A549 (cell line): ENCODE data around the gene ANKRD28. TPM values are rescaled to one million over a fixed set of nuclear protein-coding genes. Genes with fewer than 3 reads are reported as not detected.

Experiments used
- ATAC-seq, 2 experiments: fragments of 200-7000 bp in 1 of 2; fragments of >200 bp in 1 of 2; cut with Nextera tagmentation in 1 of 2; cut with Tn5 transposase in 1 of 2; 3 replicates each; pipeline versions ENCODE4 v1.8.0 to v1.9.1; 2018 to 2020; ENCODE audit warnings: mild to moderate bottlenecking in 1 of 2, moderate library complexity in 1 of 2
- CTCF ChIA-PET: fragments of 300-600 bp; sonication (Branson Sonifier 250); formaldehyde crosslinking; extraction: SDS; loops from one replicate; lab custom pipeline; 2021; ENCODE audit warnings: antibody characterized with exemption, inconsistent platforms; lab: Yijun Ruan, JAX
- POLR2A ChIA-PET: fragments of 350-600 bp; formaldehyde crosslinking; extraction: SDS; loops from one replicate; lab custom pipeline; 2021; ENCODE audit warnings: antibody characterized with exemption, inconsistent platforms; lab: Yijun Ruan, JAX
- DNase-seq, 2 experiments: peaks; one replicate each; pipeline versions ENCODE4 v3.0.0 to v3.0.0-alpha.2; 2011 to 2016; ENCODE audit warnings: low read depth in 1 of 2, low spot score in 1 of 2
- FAIRE-seq: peaks from 2 replicates; lab custom pipeline; 2011; peaks lifted over from hg19 to GRCh38; lab: Jason Lieb, UNC
- H3K27ac ChIP-seq, 2 experiments: fragments of >200 bp; sonication (Bioruptor Twin); formaldehyde crosslinking; 3 replicates each; pipeline ENCODE4 v1.5.1; 2016 to 2017
- H3K4me1 ChIP-seq: fragments of >200 bp; sonication (Bioruptor Twin); formaldehyde crosslinking; 3 replicates; pipeline ENCODE4 v1.6.1; 2016
- H3K4me2 ChIP-seq: fragments of >200 bp; sonication (Bioruptor Twin); formaldehyde crosslinking; 3 replicates; pipeline ENCODE4 v1.6.1; 2016
- H3K4me3 ChIP-seq: fragments of >200 bp; sonication (Bioruptor Twin); formaldehyde crosslinking; 3 replicates; pipeline ENCODE4 v1.5.1; 2016
- H3K9me3 ChIP-seq: fragments of >200 bp; sonication (Bioruptor Twin); formaldehyde crosslinking; 3 replicates; pipeline ENCODE4 v1.6.1; 2016
- BHLHE40 ChIP-seq: IDR thresholded peaks from 2 replicates; pipeline ENCODE4 v1.6.1; 2012; ENCODE audit warnings: low read depth, low read length, inconsistent platforms
- CBX8 ChIP-seq: fragments of 200-600 bp; sonication (generic); IDR thresholded peaks from 2 replicates; pipeline ENCODE4 v1.6.1; 2016
- EHF ChIP-seq: fragments of 250-450 bp; sonication (Bioruptor Pico); IDR thresholded peaks from 2 replicates; pipeline ENCODE4 v1.5.0; 2020; ENCODE audit warnings: mild to moderate bottlenecking
- ELK1 ChIP-seq: fragments of 150-350 bp; IDR thresholded peaks from 2 replicates; pipeline ENCODE4 v1.6.1; 2014; ENCODE audit warnings: low read depth, mild to moderate bottlenecking, low read length
- FOSL2 ChIP-seq, 2 experiments: fragments of 450-650 bp in 1 of 2; fragments of >200 bp in 1 of 2; sonication (Bioruptor Twin) in 1 of 2; formaldehyde crosslinking; IDR thresholded peaks; 2 replicates each; pipeline versions ENCODE4 v1.5.0 to v1.6.1; 2016 to 2020; ENCODE audit warnings: mild to moderate bottlenecking in 1 of 2, moderate library complexity in 1 of 2
- GATA3 ChIP-seq: IDR thresholded peaks from 2 replicates; pipeline ENCODE4 v1.6.1; 2012; ENCODE audit warnings: borderline replicate concordance
- HOXA7 ChIP-seq: fragments of 250-450 bp; sonication (Bioruptor Pico); IDR thresholded peaks from 2 replicates; pipeline ENCODE4 v1.5.0; 2020; ENCODE audit warnings: mild to moderate bottlenecking, moderate library complexity
- HOXB13 ChIP-seq: fragments of 250-450 bp; sonication (Bioruptor Pico); IDR thresholded peaks from 2 replicates; pipeline ENCODE4 v1.5.0; 2020; ENCODE audit warnings: low read depth, mild to moderate bottlenecking, moderate library complexity
- HOXB5 ChIP-seq: fragments of 250-450 bp; sonication (Bioruptor Pico); IDR thresholded peaks from 2 replicates; pipeline ENCODE4 v1.5.0; 2020; ENCODE audit warnings: mild to moderate bottlenecking, moderate library complexity
- JUN ChIP-seq, 2 experiments: fragments of >200 bp; sonication (Bioruptor Twin); formaldehyde crosslinking; IDR thresholded peaks; 2 replicates in 1 of 2; 3 replicates in 1 of 2; pipeline ENCODE4 v1.6.1; 2016 to 2017
- JUNB ChIP-seq: fragments of >200 bp; sonication (Bioruptor Twin); formaldehyde crosslinking; IDR thresholded peaks from 2 replicates; pipeline ENCODE4 v1.6.1; 2016
- KDM1A ChIP-seq: fragments of 200-600 bp; sonication (generic); IDR thresholded peaks from 2 replicates; pipeline ENCODE4 v1.6.1; 2016; ENCODE audit warnings: low read depth, mild to moderate bottlenecking
- MAZ ChIP-seq: fragments of 150-350 bp; IDR thresholded peaks from 2 replicates; pipeline ENCODE4 v1.6.1; 2014; ENCODE audit warnings: antibody characterized with exemption, low read depth, low read length, borderline replicate concordance
- NFE2L2 ChIP-seq: fragments of 150-350 bp; conservative IDR thresholded peaks from 2 replicates; pipeline ENCODE4 v1.6.1; 2014; ENCODE audit warnings: low read length
- NPAS2 ChIP-seq: fragments of 250-450 bp; sonication (Bioruptor Pico); IDR thresholded peaks from 2 replicates; pipeline ENCODE4 v1.8.0; 2022; ENCODE audit warnings: mild to moderate bottlenecking, moderate library complexity, borderline replicate concordance
- NR3C1 ChIP-seq: fragments of >200 bp; sonication (Bioruptor Twin); formaldehyde crosslinking; IDR thresholded peaks from 3 replicates; pipeline ENCODE4 v1.6.1; 2017
- PHF8 ChIP-seq: fragments of 200-600 bp; sonication (generic); IDR thresholded peaks from 2 replicates; pipeline ENCODE4 v1.6.1; 2016; ENCODE audit warnings: low read depth, mild to moderate bottlenecking, antibody characterized with exemption, moderate library complexity, borderline replicate concordance
- POLR2A ChIP-seq: IDR thresholded peaks from 2 replicates; pipeline ENCODE4 v1.6.1; 2012; ENCODE audit warnings: mild to moderate bottlenecking, low read length
- POLR2AphosphoS2 ChIP-seq: conservative IDR thresholded peaks from 2 replicates; pipeline ENCODE4 v1.6.1; 2012; ENCODE audit warnings: low read length, improper control_type of control experiment, inconsistent platforms
- RAD21 ChIP-seq, 2 experiments: fragments of >200 bp in 1 of 2; sonication (Bioruptor Twin) in 1 of 2; formaldehyde crosslinking in 1 of 2; IDR thresholded peaks in 1 of 2; conservative IDR thresholded peaks in 1 of 2; 2 replicates in 1 of 2; 3 replicates in 1 of 2; pipeline ENCODE4 v1.6.1; 2012 to 2018; ENCODE audit warnings: inconsistent platforms in 1 of 2
- RARB ChIP-seq: fragments of 250-450 bp; sonication (Bioruptor Pico); IDR thresholded peaks from 2 replicates; pipeline ENCODE4 v1.8.0; 2021; ENCODE audit warnings: mild to moderate bottlenecking, moderate library complexity
- RCOR1 ChIP-seq: fragments of 150-350 bp; IDR thresholded peaks from 2 replicates; pipeline ENCODE4 v1.6.1; 2014; ENCODE audit warnings: antibody characterized with exemption, low read length, low read depth
- REST ChIP-seq: fragments of 200-600 bp; sonication (generic); IDR thresholded peaks from 2 replicates; pipeline ENCODE4 v1.6.1; 2016; ENCODE audit warnings: antibody characterized with exemption, mild to moderate bottlenecking, moderate library complexity
- RFX5 ChIP-seq: fragments of 450-650 bp; IDR thresholded peaks from 2 replicates; pipeline ENCODE4 v1.7.1; 2014; ENCODE audit warnings: antibody characterized with exemption, mild to moderate bottlenecking, moderate library complexity
- RNF2 ChIP-seq: fragments of 200-600 bp; sonication (generic); IDR thresholded peaks from 2 replicates; pipeline ENCODE4 v1.6.1; 2016; ENCODE audit warnings: low read depth, mild to moderate bottlenecking, antibody characterized with exemption, moderate library complexity, borderline replicate concordance
- TFCP2L1 ChIP-seq: fragments of 250-450 bp; sonication (Bioruptor Pico); IDR thresholded peaks from 2 replicates; pipeline ENCODE4 v1.5.0; 2021; ENCODE audit warnings: mild to moderate bottlenecking
- TP53 ChIP-seq: fragments of 250-450 bp; sonication (Bioruptor Pico); IDR thresholded peaks from 2 replicates; pipeline ENCODE4 v1.5.0; 2021; ENCODE audit warnings: mild to moderate bottlenecking, moderate library complexity
- ZSCAN20 ChIP-seq: fragments of 250-450 bp; sonication (Bioruptor Pico); IDR thresholded peaks from 2 replicates; pipeline ENCODE4 v1.8.0; 2022; ENCODE audit warnings: mild to moderate bottlenecking, moderate library complexity
- WGBS: methylation state at CpG from one replicate; pipeline ENCODE4 v1.1.6; 2017; ENCODE audit errors: missing lambda C conversion rate; 5-methylcytosine and 5-hydroxymethylcytosine counted together
- polyA plus RNA-seq, 4 experiments: library from polyadenylated mRNA; depleted of rRNA in 3 of 4; stranded (reverse); fragments of >200 nt; fragmentation: RNase III in 1 of 4; extraction: RNeasy Plus Mini Kit Qiagen cat#74134 plus additional on column Dnase treatment in 1 of 4; gene quantifications; 2 replicates in 3 of 4; 3 replicates in 1 of 4; pipeline ENCODE4 v1.2.3, GENCODE V29; 2011 to 2017
- TF ChIP-seq, protein P1 (sequence below): fragments of 250-450 bp; sonication (Bioruptor Pico); IDR thresholded peaks from 2 replicates; pipeline ENCODE4 v1.5.0; 2021; ENCODE audit warnings: mild to moderate bottlenecking, moderate library complexity, borderline replicate concordance

ANKRD28 gene
- polyA plus RNA-seq, 2 of the 4 experiments (the other 2 are of a cell fraction): 29.9 to 72.0 TPM

DNA sequence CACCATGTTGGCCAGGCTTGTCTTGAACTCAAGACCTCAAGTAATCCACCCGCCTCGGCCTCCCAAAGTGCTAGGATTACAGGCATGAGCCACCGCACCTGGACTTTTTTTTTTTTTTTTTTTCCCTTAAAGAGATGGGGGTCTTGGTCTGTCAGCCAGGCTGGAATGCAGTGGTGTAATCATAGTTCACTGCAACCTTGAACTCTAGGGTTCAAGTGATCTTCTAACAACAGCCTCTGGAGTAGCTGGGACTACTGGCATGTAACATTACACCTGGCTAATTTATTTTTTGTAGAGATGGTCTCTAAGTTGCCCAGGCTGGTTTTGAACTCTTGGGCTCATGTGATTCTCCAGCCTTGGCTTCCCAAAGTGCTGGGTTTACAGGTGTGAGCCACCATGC lies 81.6 kb downstream of the ANKRD28 start:
- Histone ChIP-seq H3K9me3 (no peaks in the 10 kb centered on the region), H3K4me2 (no peak overlapping the region), H3K4me3 (no peak overlapping the region), H3K4me1 (no peaks in the 10 kb centered on the region), H3K27ac (no peak overlapping the region)
- DNase-seq (no peak), ATAC-seq (no peak), FAIRE-seq (no peak)
- no peak for TF ChIP-seq HOXB13 (CRISPR knock-in tag)
- no peak for TF ChIP-seq JUN (IDR thresholded peaks at IDR 0.05)
- no peak for TF ChIP-seq FOSL2 (IDR thresholded peaks at IDR 0.05)
- no peak for TF ChIP-seq FOSL2 (CRISPR knock-in tag; IDR thresholded peaks at IDR 0.05)
- TF ChIP-seq NFE2L2: no peak
- no peak for TF ChIP-seq EHF (CRISPR knock-in tag)
- TF ChIP-seq JUNB: no peak
- TF ChIP-seq CBX8: no peak
- TF ChIP-seq GATA3: no peak
- TF ChIP-seq POLR2A: no peak
- TF ChIP-seq PHF8: no peak
- TF ChIP-seq RAD21 (conservative IDR thresholded peaks at IDR 0.05 in 1 of 2, IDR thresholded peaks at IDR 0.05 in 1 of 2): no peak
- no peak for TF ChIP-seq RCOR1
- TF ChIP-seq HOXB5 (CRISPR knock-in tag): no peak
- 95% methylated on average over 3 of the region's 3 CpGs for WGBS
- ChIA-PET POLR2A (no interaction called here), CTCF (no interaction called here)

GRCh38 chr3:15714448-15714847 lies 83.3 kb downstream of the ANKRD28 start:
- POLR2A ChIA-PET: interaction anchor here (0.7 kb wide), 1 partner anchor 54 kb away, joined by 4 read pairs; no protein-coding TSS in a partner anchor

DNA sequence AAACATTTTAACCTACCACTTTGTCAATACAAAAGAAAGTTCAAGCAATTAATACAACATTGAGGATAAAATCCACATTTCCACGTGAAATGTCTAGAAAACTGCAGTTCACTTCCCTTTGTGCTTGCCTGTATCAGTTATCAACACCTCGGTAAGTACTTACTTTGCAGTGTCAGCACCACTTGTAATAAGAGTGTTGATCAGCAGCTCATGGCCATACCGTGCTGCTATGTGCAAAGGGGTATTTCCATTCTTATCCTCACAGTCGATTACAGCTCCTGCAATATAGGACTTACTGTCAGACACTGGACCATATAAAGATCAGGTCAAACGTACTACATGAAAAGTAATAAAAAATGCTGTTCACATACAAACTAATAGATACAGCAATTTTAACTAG lies 84.4 kb downstream of the ANKRD28 start:
- DNase-seq (no peak), FAIRE-seq (no peak), ATAC-seq (no peak)
- CTCF ChIA-PET: interaction anchor here (0.6 to 1.0 kb wide), 2 partner anchors 84 to 606 kb away, joined by 4 read pairs; no protein-coding TSS in a partner anchor
- 93% methylated on average over 5 of the region's 5 CpGs for WGBS
- POLR2A ChIA-PET: no interaction called here
- no peaks in the 10 kb centered on the region for H3K4me1 ChIP-seq
- no peak overlapping the region for H3K4me2 ChIP-seq
- no peak overlapping the region for H3K27ac ChIP-seq
- no peaks in the 10 kb centered on the region for H3K9me3 ChIP-seq
- no peak overlapping the region for H3K4me3 ChIP-seq
- no peak for TF ChIP-seq NR3C1
- TF ChIP-seq RFX5: no peak
- TF ChIP-seq RCOR1: no peak
- no peak for TF ChIP-seq BHLHE40
- TF ChIP-seq GATA3: no peak
- TF ChIP-seq POLR2AphosphoS2: no peak
- TF ChIP-seq REST: no peak

More at GRCh38 chr3:15714448-15714847, 83.3 kb downstream of the ANKRD28 start:
- WGBS: 87% methylated on average over 4 of the region's 4 CpGs
- Histone ChIP-seq H3K27ac (no peak overlapping the region), H3K4me2 (no peak overlapping the region), H3K9me3 (no peaks in the 10 kb centered on the region), H3K4me3 (no peak overlapping the region), H3K4me1 (no peaks in the 10 kb centered on the region)
- FAIRE-seq (no peak), ATAC-seq (no peak), DNase-seq (no peak)
- CTCF ChIA-PET: interaction anchor here (0.6 to 1.0 kb wide), 3 partner anchors 21 to 607 kb away, joined by 4 to 6 read pairs (median 4); no protein-coding TSS in a partner anchor
- TF ChIP-seq NFE2L2 (no peak), TFCP2L1 (CRISPR knock-in tag) (no peak), PHF8 (no peak), HOXB13 (CRISPR knock-in tag) (no peak), POLR2AphosphoS2 (no peak), KDM1A (no peak), ELK1 (no peak), HOXA7 (CRISPR knock-in tag) (no peak), CBX8 (no peak), NPAS2 (CRISPR knock-in tag) (no peak), ZSCAN20 (no peak), RNF2 (no peak), TP53 (CRISPR knock-in tag) (no peak), MAZ (no peak), RARB (CRISPR knock-in tag) (no peak)
- TF ChIP-seq, protein P1, sequence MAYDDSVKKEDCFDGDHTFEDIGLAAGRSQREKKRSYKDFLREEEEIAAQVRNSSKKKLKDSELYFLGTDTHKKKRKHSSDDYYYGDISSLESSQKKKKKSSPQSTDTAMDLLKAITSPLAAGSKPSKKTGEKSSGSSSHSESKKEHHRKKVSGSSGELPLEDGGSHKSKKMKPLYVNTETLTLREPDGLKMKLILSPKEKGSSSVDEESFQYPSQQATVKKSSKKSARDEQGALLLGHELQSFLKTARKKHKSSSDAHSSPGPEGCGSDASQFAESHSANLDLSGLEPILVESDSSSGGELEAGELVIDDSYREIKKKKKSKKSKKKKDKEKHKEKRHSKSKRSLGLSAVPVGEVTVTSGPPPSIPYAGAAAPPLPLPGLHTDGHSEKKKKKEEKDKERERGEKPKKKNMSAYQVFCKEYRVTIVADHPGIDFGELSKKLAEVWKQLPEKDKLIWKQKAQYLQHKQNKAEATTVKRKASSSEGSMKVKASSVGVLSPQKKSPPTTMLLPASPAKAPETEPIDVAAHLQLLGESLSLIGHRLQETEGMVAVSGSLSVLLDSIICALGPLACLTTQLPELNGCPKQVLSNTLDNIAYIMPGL (CRISPR knock-in tag): no peak
